ENCODE results near the gene CYB5R2.

- TF ChIP-seq CEBPB (IDR thresholded peaks at IDR 0.05): no peak
- no peak for TF ChIP-seq EP300 (IDR thresholded peaks at IDR 0.05; ENCODE audit: borderline replicate concordance)
- TF ChIP-seq REST (IDR thresholded peaks at IDR 0.05; ENCODE audit: low read depth): no peak
- TF ChIP-seq NFIC (IDR thresholded peaks at IDR 0.05): no peak
- no peak for TF ChIP-seq RAD21 (IDR thresholded peaks at IDR 0.05; ENCODE audit: low read depth)
Measured at GRCh38 chr11:7635708-7636107, 37.6 kb downstream of the CYB5R2 start.
